CD14-positive monocyte (primary cell): ENCODE data around the gene ST3GAL2. TPM values are rescaled to one million over a fixed set of nuclear protein-coding genes. Genes with fewer than 3 reads are reported as not detected.
A peak's percentile ranks its signal among the peaks of the same experiment; 100 is the strongest.

Experiments
- DNase-seq, 3 donors: peaks; one replicate each; pipeline ENCODE4 v3.0.0-alpha.2; 2011 to 2022
- H2AFZ ChIP-seq: 2 replicates; pipeline ENCODE4 v1.6.0; 2012; ENCODE audit warnings: mild to moderate bottlenecking, low read depth, low read length, inconsistent platforms; ENCODE audit not compliant: insufficient read depth, poor library complexity, severe bottlenecking
- H3K27ac ChIP-seq, 2 donors: 1 replicate in 1 of 2; 2 replicates in 1 of 2; pipeline ENCODE4 v1.5.1; 2012 to 2013; ENCODE audit warnings: low read length in 2 of 2, control low read depth in 1 of 2, inconsistent platforms in 1 of 2, low read depth in 1 of 2, mild to moderate bottlenecking in 1 of 2
- H3K27me3 ChIP-seq, 2 donors: one replicate each; pipeline versions ENCODE4 v1.6.0 to v1.6.1; 2011 to 2013; ENCODE audit warnings: low read length in 2 of 2; ENCODE audit not compliant: control insufficient read depth in 2 of 2, insufficient read depth in 2 of 2
- H3K36me3 ChIP-seq, 2 donors: replicated peaks in 1 of 2; 1 replicate in 1 of 2; 2 replicates in 1 of 2; pipeline versions ENCODE4 v1.5.1 to v1.6.1; 2012 to 2013; ENCODE audit warnings: low read length in 2 of 2, control low read depth in 1 of 2, inconsistent platforms in 1 of 2, mild to moderate bottlenecking in 1 of 2; ENCODE audit not compliant: insufficient read depth in 2 of 2, control insufficient read depth in 1 of 2
- H3K4me1 ChIP-seq, 2 donors: 1 replicate in 1 of 2; 2 replicates in 1 of 2; pipeline versions ENCODE4 v1.5.1 to v1.6.1; 2012 to 2013; ENCODE audit warnings: low read length in 2 of 2, control low read depth in 1 of 2, inconsistent platforms in 1 of 2, mild to moderate bottlenecking in 1 of 2, moderate library complexity in 1 of 2; ENCODE audit not compliant: insufficient read depth in 2 of 2, control insufficient read depth in 1 of 2
- H3K4me2 ChIP-seq: replicated peaks from 2 replicates; pipeline ENCODE3; 2012; ENCODE audit warnings: low read length, moderate library complexity, mild to moderate bottlenecking; ENCODE audit not compliant: poor library complexity, severe bottlenecking; ENCODE audit errors: extremely low read depth
- H3K4me3 ChIP-seq, 3 experiments: fragments of 200-600 bp in 1 of 3; sonication (generic) in 1 of 3; replicated peaks in 1 of 3; 1 replicate in 2 of 3; 2 replicates in 1 of 3; pipeline ENCODE4 v1.5.1; 2011 to 2013; ENCODE audit warnings: low read length in 3 of 3, mild to moderate bottlenecking in 3 of 3, control low read depth in 2 of 3, low read depth in 2 of 3, inconsistent platforms in 1 of 3, moderate library complexity in 1 of 3
- H3K79me2 ChIP-seq: 2 replicates; pipeline ENCODE4 v1.6.0; 2012; ENCODE audit warnings: mild to moderate bottlenecking, control low read depth, inconsistent platforms, low read length, moderate library complexity; ENCODE audit not compliant: insufficient read depth
- H3K9ac ChIP-seq: 2 replicates; pipeline ENCODE4 v1.6.0; 2017; ENCODE audit warnings: low read length, mild to moderate bottlenecking; ENCODE audit not compliant: insufficient read depth, poor library complexity, severe bottlenecking
- H3K9me3 ChIP-seq, 2 donors: replicated peaks in 1 of 2; 1 replicate in 1 of 2; 2 replicates in 1 of 2; pipeline versions ENCODE4 v1.5.1 to v1.6.1; 2012 to 2013; ENCODE audit warnings: low read length in 2 of 2, control low read depth in 1 of 2; ENCODE audit not compliant: control insufficient read depth in 1 of 2, insufficient read depth in 1 of 2
- H4K20me1 ChIP-seq: 2 replicates; pipeline ENCODE4 v1.6.0; 2012; ENCODE audit warnings: mild to moderate bottlenecking, low read length, control low read depth, moderate library complexity; ENCODE audit not compliant: insufficient read depth
- H3K27ac Mint-ChIP-seq, 7 donors: one replicate each; pipeline ENCODE4 v1.8.0; 2020; ENCODE audit warnings: mild to moderate bottlenecking in 7 of 7, mixed read lengths in 7 of 7, moderate library complexity in 6 of 7, inconsistent platforms in 2 of 7
- H3K27me3 Mint-ChIP-seq, 3 donors: one replicate each; pipeline ENCODE4 v1.8.0; 2021 to 2022; ENCODE audit warnings: low read depth in 3 of 3, mild to moderate bottlenecking in 3 of 3, mixed read lengths in 3 of 3, moderate library complexity in 3 of 3, inconsistent platforms in 1 of 3
- H3K36me3 Mint-ChIP-seq, 2 donors: one replicate each; pipeline ENCODE4 v1.8.0; 2020; ENCODE audit warnings: mixed read lengths in 2 of 2, inconsistent platforms in 1 of 2, mild to moderate bottlenecking in 1 of 2
- H3K4me1 Mint-ChIP-seq: one replicate; pipeline ENCODE4 v1.8.0; 2020; ENCODE audit warnings: mild to moderate bottlenecking, mixed read lengths
- H3K4me3 Mint-ChIP-seq, 2 donors: one replicate each; pipeline ENCODE4 v1.8.0; 2020; ENCODE audit warnings: mild to moderate bottlenecking in 2 of 2, mixed read lengths in 2 of 2, moderate library complexity in 1 of 2
- H3K9me3 Mint-ChIP-seq, 7 donors: one replicate each; pipeline ENCODE4 v1.8.0; 2020 to 2022; ENCODE audit warnings: mixed read lengths in 7 of 7, mild to moderate bottlenecking in 6 of 7, moderate library complexity in 6 of 7, inconsistent platforms in 2 of 7
- WGBS: methylation state at CpG from one replicate; pipeline ENCODE4 v1.1.5; 2013; ENCODE audit warnings: missing lambda C conversion rate; ENCODE audit not compliant: insufficient coverage; 5-methylcytosine and 5-hydroxymethylcytosine counted together
- intact Hi-C, 2 donors: fragments of 100-400 bp; cut with micrococcal nuclease; formaldehyde crosslinking; loops; one replicate each; pipeline versions ENCODE4 v1.15.0 to v1.15.1; 2023
- polyA plus RNA-seq, 3 donors: library from polyadenylated mRNA; depleted of rRNA in 1 of 3; unstranded in 2 of 3; stranded (reverse) in 1 of 3; fragments of 300-500 nt in 2 of 3; fragments of >200 nt in 1 of 3; fragmentation: Illumina TruSeq in 2 of 3; gene quantifications; 1 replicate in 2 of 3; 2 replicates in 1 of 3; pipeline ENCODE4 v1.2.3, GENCODE V29; 2012 to 2021
- TF ChIP-seq, protein P1 (sequence below): fragments of 200-600 bp; IDR thresholded peaks from one replicate; pipeline ENCODE4 v1.8.0; 2022; ENCODE audit warnings: antibody characterized with exemption, mild to moderate bottlenecking

Gene ST3GAL2
- polyA plus RNA-seq, 3 donors = 13.5 to 20.0 (median 18.4) TPM

DNA sequence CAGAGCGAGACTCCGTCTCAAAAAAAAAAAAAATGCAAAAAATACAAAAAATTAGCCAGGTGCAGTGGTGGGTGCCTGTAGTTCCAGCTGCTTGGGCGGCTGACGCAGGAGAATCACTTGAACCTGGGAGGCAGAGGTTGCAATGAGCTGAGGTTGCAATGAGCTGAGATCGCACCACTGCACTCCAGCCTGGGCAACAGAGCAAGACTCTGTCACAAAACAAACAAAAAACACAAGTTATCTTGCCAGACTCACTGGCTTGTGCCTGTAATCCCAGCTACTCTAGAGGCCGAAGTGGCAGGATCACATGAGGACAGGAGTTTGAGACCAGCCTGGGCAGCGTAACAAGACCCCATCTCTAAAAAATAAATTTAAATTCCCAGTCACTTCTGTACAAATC lies 3.4 kb upstream of the ST3GAL2 start:
- Histone ChIP-seq H3K27ac (no peak overlapping the region), H3K36me3 (no peaks in the 10 kb centered on the region), H3K4me3 (no peak overlapping the region), H3K4me2 (no peak overlapping the region), H3K79me2 (peaks cover 11% of the 10 kb centered on the region), H3K9ac (no peak overlapping the region), H3K27me3 (no peaks in the 10 kb centered on the region), H2AFZ (no peak overlapping the region), H3K9me3 (no peaks in the 10 kb centered on the region), H3K4me1 (peaks cover 16 to 18% of the 10 kb centered on the region in 2 donors), H4K20me1 (peaks cover 9% of the 10 kb centered on the region)
- intact Hi-C loops = no loop called here
- DNase-seq = no peak
- WGBS = 95% methylated on average over 7 of the region's 7 CpGs
- no peak overlapping the region for H3K27ac Mint-ChIP-seq
- H3K4me1 Mint-ChIP-seq = peaks cover 22% of the 10 kb centered on the region
- no peak overlapping the region for H3K4me3 Mint-ChIP-seq
- H3K9me3 Mint-ChIP-seq = no peaks in the 10 kb centered on the region
- TF ChIP-seq, protein P1, sequence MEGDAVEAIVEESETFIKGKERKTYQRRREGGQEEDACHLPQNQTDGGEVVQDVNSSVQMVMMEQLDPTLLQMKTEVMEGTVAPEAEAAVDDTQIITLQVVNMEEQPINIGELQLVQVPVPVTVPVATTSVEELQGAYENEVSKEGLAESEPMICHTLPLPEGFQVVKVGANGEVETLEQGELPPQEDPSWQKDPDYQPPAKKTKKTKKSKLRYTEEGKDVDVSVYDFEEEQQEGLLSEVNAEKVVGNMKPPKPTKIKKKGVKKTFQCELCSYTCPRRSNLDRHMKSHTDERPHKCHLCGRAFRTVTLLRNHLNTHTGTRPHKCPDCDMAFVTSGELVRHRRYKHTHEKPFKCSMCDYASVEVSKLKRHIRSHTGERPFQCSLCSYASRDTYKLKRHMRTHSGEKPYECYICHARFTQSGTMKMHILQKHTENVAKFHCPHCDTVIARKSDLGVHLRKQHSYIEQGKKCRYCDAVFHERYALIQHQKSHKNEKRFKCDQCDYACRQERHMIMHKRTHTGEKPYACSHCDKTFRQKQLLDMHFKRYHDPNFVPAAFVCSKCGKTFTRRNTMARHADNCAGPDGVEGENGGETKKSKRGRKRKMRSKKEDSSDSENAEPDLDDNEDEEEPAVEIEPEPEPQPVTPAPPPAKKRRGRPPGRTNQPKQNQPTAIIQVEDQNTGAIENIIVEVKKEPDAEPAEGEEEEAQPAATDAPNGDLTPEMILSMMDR = no peak
- H3K27me3 Mint-ChIP-seq = peaks cover 4 to 11% (median 8%) of the 10 kb centered on the region in 3 donors
- no peaks in the 10 kb centered on the region for H3K36me3 Mint-ChIP-seq

DNA sequence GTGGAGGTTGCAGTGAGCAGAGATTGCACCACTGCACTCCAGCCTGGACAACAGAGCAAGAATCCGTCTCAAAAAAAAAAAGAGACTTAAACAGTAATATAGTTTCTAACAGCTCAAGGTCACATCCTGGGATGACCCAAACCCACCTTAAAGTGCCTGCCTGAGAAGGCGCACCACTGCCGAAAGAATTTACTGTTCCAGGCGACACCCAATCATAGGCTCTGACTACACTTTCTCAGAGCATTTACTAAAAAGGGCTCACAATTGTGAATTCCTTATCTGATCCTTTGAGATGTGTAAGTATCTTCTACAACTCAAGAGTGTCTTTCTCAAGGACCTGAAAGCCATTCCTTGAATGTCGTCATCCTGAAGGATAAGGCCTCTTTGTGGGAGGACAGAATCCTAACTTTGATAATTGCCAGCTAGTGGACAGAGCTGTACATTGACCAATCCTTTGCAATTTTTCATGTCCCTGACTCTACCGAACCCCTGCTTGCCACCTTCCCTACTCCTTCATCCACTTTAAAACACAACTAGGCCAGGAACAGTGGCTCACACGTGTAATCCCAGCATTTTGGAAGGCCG lies 2.6 kb upstream of the ST3GAL2 start:
- H3K36me3 Mint-ChIP-seq = no peaks in the 10 kb centered on the region
- H3K27ac Mint-ChIP-seq = no peak overlapping the region
- no peaks in the 10 kb centered on the region for H3K27me3 ChIP-seq
- WGBS = 94% methylated on average over 4 of the region's 8 CpGs
- TF ChIP-seq, protein P1 = no peak
- no peak for DNase-seq
- H2AFZ ChIP-seq = no peak overlapping the region
- peaks cover 31% of the 10 kb centered on the region for H3K4me1 Mint-ChIP-seq
- intact Hi-C loops = no loop called here
- H3K4me1 ChIP-seq = peaks cover 19 to 26% of the 10 kb centered on the region in 2 donors
- H3K79me2 ChIP-seq = peaks cover 19% of the 10 kb centered on the region
- peaks cover 4 to 11% (median 6%) of the 10 kb centered on the region in 3 donors for H3K27me3 Mint-ChIP-seq
- no peaks in the 10 kb centered on the region for H3K9me3 Mint-ChIP-seq
- no peaks in the 10 kb centered on the region for H3K9me3 ChIP-seq
- H3K9ac ChIP-seq = no peak overlapping the region
- no peak overlapping the region for H3K4me3 ChIP-seq
- peak overlapping the region in 1 of 2 donors; percentile 37 for H3K4me3 Mint-ChIP-seq
- no peak overlapping the region for H3K27ac ChIP-seq
- no peak overlapping the region for H3K4me2 ChIP-seq
- peaks cover 16% of the 10 kb centered on the region for H4K20me1 ChIP-seq
- H3K36me3 ChIP-seq = no peaks in the 10 kb centered on the region
